Stimulated activated CD4-positive, alpha-beta T cell treated with anti-CD3 and anti-CD28 coated beads, Interleukin-12 subunit alpha, Interleukin-12 subunit beta, amount 100 ng/mL, for 4 hours (primary cell): ENCODE results near the gene TTLL11.
"Not testable (repeated sequence)": the region's sequence is repeated elsewhere in the genome, so short reads cannot be mapped to it uniquely, and the experiment has no call there.

Experiments used
- DNase-seq: peaks from one replicate; pipeline ENCODE4 v3.0.0-alpha.2; 2020

Gene TTLL11

GRCh38 chr9:121802753-121803152, 290.4 kb downstream of the TTLL11 start:
- no peak for DNase-seq

GRCh38 chr9:121801579-121801978, 291.5 kb downstream of the TTLL11 start:
- no peak for DNase-seq

GRCh38 chr9:121800376-121800775, 292.7 kb downstream of the TTLL11 start:
- DNase-seq, result no peak

GRCh38 chr9:121798941-121799340, 294.2 kb downstream of the TTLL11 start:
- DNase-seq, result no peak

- no peak for DNase-seq
Observed at GRCh38 chr9:121797081-121797480, 296.0 kb downstream of the TTLL11 start.

- DNase-seq, result not testable (repeated sequence)
Observed at GRCh38 chr9:121794334-121794733, 298.8 kb downstream of the TTLL11 start.

GRCh38 chr9:121792476-121792875, 300.6 kb downstream of the TTLL11 start:
- DNase-seq, result not testable (repeated sequence)

GRCh38 chr9:121790841-121791240, 302.3 kb downstream of the TTLL11 start:
- DNase-seq, result no peak

- DNase-seq, result no peak
Observed at GRCh38 chr9:121788686-121789366, 304.3 kb downstream of the TTLL11 start.

GRCh38 chr9:121786998-121787422, 306.1 kb downstream of the TTLL11 start:
- no peak for DNase-seq

- no peak for DNase-seq
Observed at GRCh38 chr9:121786543-121786948, 306.6 kb downstream of the TTLL11 start.

GRCh38 chr9:121785673-121786542, 307.2 kb downstream of the TTLL11 start:
- DNase-seq, result no peak

- DNase-seq, result no peak
Observed at GRCh38 chr9:121784731-121785411, 308.2 kb downstream of the TTLL11 start.

- DNase-seq, result no peak
Observed at GRCh38 chr9:121783521-121784507, 309.3 kb downstream of the TTLL11 start.

GRCh38 chr9:121783111-121783510, 310.0 kb downstream of the TTLL11 start:
- no peak for DNase-seq

GRCh38 chr9:121782514-121783110, 310.5 kb downstream of the TTLL11 start:
- no peak for DNase-seq

- DNase-seq, result no peak
Observed at GRCh38 chr9:121781701-121782464, 311.2 kb downstream of the TTLL11 start.

- DNase-seq, result no peak
Observed at GRCh38 chr9:121781145-121781548, 312.0 kb downstream of the TTLL11 start.

GRCh38 chr9:121780177-121781040, 312.7 kb downstream of the TTLL11 start:
- no peak for DNase-seq
